ENCODE results near the gene SAP30BP.
A peak's percentile ranks its signal among the peaks of the same experiment; 100 is the strongest.

The SAP30BP gene

DNA sequence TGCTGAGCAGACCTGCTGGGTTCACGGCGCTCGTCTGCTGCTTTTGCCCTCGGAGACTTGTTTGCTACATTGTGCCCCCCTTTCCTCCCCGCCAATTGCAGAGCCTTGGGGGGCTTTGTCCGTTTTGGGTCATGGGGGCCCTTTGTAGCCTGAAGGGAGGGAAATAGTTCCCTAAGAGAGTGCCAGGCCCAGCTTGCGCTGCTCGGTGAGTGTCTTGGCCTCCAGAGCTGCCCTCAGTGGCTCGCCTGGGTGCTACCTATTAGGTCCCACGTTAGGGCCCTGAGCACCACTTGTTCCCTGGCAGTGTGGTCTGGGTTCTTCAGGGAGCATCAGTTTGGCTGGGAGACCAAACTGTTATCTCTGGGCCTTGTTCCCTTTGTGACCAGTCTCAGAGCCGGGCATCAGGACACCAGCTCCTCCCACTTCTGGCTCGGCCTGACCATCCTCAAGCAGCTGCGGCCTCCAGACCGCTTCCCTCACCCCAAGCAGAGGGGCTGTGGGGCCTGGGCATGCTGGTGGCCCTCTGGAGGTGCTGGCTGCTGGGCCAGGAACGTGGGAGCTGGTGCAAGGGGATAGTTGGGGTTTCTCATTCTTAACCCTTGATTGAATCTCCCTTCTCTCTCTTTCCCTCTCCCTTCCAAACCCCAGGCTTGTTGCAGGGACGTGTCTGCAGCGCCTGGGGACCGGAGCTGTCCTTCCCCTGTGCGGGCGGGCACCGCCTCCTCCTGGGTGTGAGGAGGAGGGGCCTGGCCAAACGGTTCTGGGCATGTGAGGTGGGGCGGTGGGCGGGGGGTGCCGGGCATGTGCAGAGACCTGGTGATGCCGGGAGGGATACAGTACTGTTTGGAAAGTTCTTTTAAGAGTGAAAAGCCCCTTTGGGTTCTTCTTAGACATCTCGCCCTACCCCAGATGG is 38.1 kb downstream of the SAP30BP start:
- Histone ChIP-seq H3K4me1 (ENCODE audit: control insufficient read depth, insufficient read depth, low read length, poor library complexity, severe bottlenecking) (no peaks in the 10 kb centered on the region), H3K4me3 (ENCODE audit: insufficient read depth, low read depth, low read length, poor library complexity, severe bottlenecking) (no peak overlapping the region), H3K27ac (ENCODE audit: insufficient read depth, low read length, poor library complexity, severe bottlenecking) (no peak overlapping the region), H3K36me3 (ENCODE audit: control insufficient read depth, insufficient read depth, low read length) (peaks cover 73% of the 10 kb centered on the region), H3K9me3 (ENCODE audit: control insufficient read depth, low read length) (no peaks in the 10 kb centered on the region), H3K27me3 (replicated peaks; ENCODE audit: control insufficient read depth, insufficient read depth, low read length, poor library complexity, severe bottlenecking) (no peaks in the 10 kb centered on the region)
- no peak for DNase-seq

DNA sequence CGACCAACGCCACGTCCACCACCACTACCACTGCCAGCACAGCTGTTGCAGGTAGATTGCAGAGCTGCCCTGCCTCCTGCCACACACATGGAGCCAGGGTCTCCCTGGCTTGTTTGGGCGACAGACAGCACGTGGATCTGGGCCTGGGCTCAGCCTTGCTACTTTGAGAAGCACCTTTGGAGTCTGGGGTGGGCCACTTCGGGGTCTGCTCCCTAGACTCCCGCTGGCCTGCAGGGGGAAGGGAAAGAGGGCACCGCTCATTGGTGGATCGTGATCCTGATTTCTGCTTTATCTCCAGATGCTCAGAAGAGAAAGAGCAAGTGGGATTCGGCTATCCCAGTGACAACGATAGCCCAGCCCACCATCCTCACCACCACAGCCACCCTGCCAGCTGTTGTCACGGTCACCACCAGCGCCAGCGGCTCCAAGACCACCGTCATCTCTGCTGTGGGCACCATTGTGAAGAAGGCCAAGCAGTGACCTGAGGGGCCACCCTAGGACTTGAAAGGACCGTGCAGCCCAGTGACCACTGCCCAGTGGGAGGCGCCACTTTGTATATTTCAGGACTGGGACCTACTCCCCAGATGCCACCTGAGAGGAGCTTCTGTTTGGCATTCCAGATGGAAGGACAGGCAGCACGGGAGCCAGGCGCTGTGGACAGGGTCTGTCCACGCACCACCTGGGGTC is 39.0 kb downstream of the SAP30BP start:
- Histone ChIP-seq H3K36me3 (ENCODE audit: control insufficient read depth, insufficient read depth, low read length) (peaks cover 64% of the 10 kb centered on the region), H3K9me3 (ENCODE audit: control insufficient read depth, low read length) (no peaks in the 10 kb centered on the region), H3K27me3 (replicated peaks; ENCODE audit: control insufficient read depth, insufficient read depth, low read length, poor library complexity, severe bottlenecking) (no peaks in the 10 kb centered on the region), H3K4me1 (ENCODE audit: control insufficient read depth, insufficient read depth, low read length, poor library complexity, severe bottlenecking) (no peaks in the 10 kb centered on the region), H3K27ac (ENCODE audit: insufficient read depth, low read length, poor library complexity, severe bottlenecking) (no peak overlapping the region), H3K4me3 (ENCODE audit: insufficient read depth, low read depth, low read length, poor library complexity, severe bottlenecking) (no peak overlapping the region)
- no peak for DNase-seq

DNA sequence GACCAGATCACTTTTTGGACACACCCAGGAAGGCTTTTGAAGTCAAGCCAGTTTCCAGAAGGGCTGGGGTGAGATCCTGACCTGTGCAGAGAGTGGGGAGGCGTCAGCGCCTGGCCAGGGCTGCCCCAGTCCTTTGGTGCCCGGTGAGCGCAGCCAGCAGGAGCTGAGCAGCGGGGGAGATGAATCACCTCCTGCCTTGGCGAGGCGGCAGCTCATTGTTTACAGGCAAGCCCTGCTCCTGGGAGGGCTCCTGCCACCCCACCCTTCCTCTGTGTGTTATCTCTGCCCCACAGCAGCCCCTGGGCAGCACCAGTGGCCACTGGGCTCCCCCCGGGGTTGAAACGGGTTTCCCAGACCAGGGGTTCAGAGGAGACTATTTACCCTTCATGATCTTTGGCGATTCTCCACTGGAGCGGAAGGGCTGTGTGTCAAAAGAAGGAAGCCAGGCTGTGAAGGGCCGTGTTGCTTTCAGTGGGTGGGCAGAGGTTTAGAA is 40.0 kb downstream of the SAP30BP start:
- no peak for DNase-seq
- H3K9me3 ChIP-seq (ENCODE audit: control insufficient read depth, low read length), result no peaks in the 10 kb centered on the region
- H3K27me3 ChIP-seq (replicated peaks; ENCODE audit: control insufficient read depth, insufficient read depth, low read length, poor library complexity, severe bottlenecking), result no peaks in the 10 kb centered on the region
- H3K4me1 ChIP-seq (ENCODE audit: control insufficient read depth, insufficient read depth, low read length, poor library complexity, severe bottlenecking), result no peaks in the 10 kb centered on the region
- peaks cover 55% of the 10 kb centered on the region for H3K36me3 ChIP-seq (ENCODE audit: control insufficient read depth, insufficient read depth, low read length)
- no peak overlapping the region for H3K4me3 ChIP-seq (ENCODE audit: insufficient read depth, low read depth, low read length, poor library complexity, severe bottlenecking)
- H3K27ac ChIP-seq (ENCODE audit: insufficient read depth, low read length, poor library complexity, severe bottlenecking), result no peak overlapping the region

DNA sequence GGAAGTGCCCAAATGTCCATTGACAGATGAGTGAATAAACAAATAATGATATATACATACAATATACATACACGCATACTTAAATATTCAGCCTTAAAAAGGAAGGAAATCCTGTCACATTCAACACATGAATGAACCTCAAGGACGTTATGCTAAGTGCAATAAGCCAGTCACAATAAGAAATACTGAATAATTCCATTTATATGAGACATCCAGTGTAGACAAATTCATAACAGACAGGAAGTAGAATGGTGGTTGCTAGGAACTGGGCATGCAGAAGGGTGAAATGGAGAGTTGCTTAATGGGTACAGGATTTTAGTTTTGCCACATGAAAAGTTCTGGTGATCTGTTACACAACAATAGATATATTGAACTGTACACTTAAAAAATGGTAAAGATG is 45.3 kb downstream of the SAP30BP start:
- no peaks in the 10 kb centered on the region for H3K27me3 ChIP-seq (replicated peaks; ENCODE audit: control insufficient read depth, insufficient read depth, low read length, poor library complexity, severe bottlenecking)
- no peak overlapping the region for H3K27ac ChIP-seq (ENCODE audit: insufficient read depth, low read length, poor library complexity, severe bottlenecking)
- H3K9me3 ChIP-seq (ENCODE audit: control insufficient read depth, low read length), result no peaks in the 10 kb centered on the region

DNA sequence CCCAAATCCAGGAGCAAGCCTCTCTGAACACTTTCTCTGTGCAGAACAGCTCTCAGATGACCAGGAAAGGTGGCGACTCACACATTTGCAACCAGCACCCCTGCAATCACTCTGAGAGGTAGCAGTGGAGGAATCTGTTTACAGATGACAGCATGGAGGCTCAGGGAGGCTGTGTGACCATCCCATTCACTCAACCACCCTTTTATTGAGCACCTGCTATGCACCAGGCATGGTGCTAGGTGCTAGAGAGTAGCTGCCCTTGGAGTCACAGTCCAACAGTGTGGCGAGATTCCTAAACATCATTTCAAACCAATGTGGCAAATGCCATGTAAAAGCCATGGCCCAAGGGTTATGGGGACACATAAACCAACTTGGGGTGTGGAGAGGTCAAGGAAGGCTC is 52.6 kb downstream of the SAP30BP start:
- Histone ChIP-seq H3K4me1 (ENCODE audit: control insufficient read depth, insufficient read depth, low read length, poor library complexity, severe bottlenecking) (peaks cover 2% of the 10 kb centered on the region), H3K36me3 (ENCODE audit: control insufficient read depth, insufficient read depth, low read length) (no peaks in the 10 kb centered on the region), H3K27me3 (replicated peaks; ENCODE audit: control insufficient read depth, insufficient read depth, low read length, poor library complexity, severe bottlenecking) (no peaks in the 10 kb centered on the region), H3K27ac (ENCODE audit: insufficient read depth, low read length, poor library complexity, severe bottlenecking) (no peak overlapping the region), H3K9me3 (ENCODE audit: control insufficient read depth, low read length) (no peaks in the 10 kb centered on the region), H3K4me3 (ENCODE audit: insufficient read depth, low read depth, low read length, poor library complexity, severe bottlenecking) (no peak overlapping the region)
- DNase-seq, result no peak

More for the DNA sequence above, 45.3 kb downstream of the SAP30BP start:
- Histone ChIP-seq H3K4me1 (ENCODE audit: control insufficient read depth, insufficient read depth, low read length, poor library complexity, severe bottlenecking) (no peaks in the 10 kb centered on the region), H3K4me3 (ENCODE audit: insufficient read depth, low read depth, low read length, poor library complexity, severe bottlenecking) (no peak overlapping the region), H3K36me3 (ENCODE audit: control insufficient read depth, insufficient read depth, low read length) (peaks cover 2% of the 10 kb centered on the region)
- no peak for DNase-seq

DNA sequence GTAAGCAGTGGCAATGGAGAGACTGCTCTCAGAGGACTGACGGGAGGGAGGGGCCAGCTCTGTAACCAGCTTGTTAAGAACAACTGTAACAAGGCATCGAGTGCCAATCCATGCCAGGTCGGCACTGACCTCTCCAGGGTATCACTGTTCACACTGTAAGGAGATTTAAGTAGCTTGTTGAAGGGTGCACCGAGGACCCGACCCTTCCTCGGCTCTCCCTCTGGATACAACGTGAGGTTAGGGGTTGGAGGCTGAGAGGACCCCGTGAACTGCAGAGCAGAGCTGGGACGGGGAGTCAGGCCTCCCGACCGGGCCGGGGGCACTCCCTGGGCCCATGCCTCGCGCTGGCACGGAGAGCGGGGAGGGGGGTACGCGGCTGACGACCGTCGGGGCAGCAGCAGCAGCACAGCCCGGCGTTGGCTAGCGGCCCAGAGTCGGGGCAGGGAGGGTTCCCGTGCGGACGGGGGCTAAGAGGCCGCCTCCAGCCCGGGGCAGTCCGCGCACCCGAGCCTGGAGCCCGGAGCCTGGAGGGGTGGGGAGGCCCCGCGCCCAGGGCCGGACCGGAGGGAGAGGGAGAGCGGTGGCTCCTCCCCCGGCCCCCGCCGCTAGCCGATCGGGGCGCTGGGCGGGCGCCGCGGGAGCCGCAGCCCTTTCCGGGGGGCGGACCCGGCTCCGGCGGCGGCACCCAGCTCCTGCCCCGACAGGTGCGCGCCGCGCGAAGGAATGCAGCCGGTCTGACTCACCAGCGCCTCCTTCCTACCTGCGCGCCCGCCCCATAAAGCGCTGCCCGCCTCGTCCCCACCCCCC is 53.7 kb downstream of the SAP30BP start, which contains the start of gene ITGB4:
ITGB4 (plus strand) TSS at position 804 of the 807 bp plus-strand sequence. CDS start 3,245 bp downstream, outside the sequence.
- Histone ChIP-seq H3K27me3 (replicated peaks; ENCODE audit: control insufficient read depth, insufficient read depth, low read length, poor library complexity, severe bottlenecking) (no peaks in the 10 kb centered on the region), H3K9me3 (ENCODE audit: control insufficient read depth, low read length) (no peaks in the 10 kb centered on the region), H3K36me3 (ENCODE audit: control insufficient read depth, insufficient read depth, low read length) (no peaks in the 10 kb centered on the region), H3K4me1 (ENCODE audit: control insufficient read depth, insufficient read depth, low read length, poor library complexity, severe bottlenecking) (peaks cover 2% of the 10 kb centered on the region), H3K27ac (ENCODE audit: insufficient read depth, low read length, poor library complexity, severe bottlenecking) (no peak within 1 kb of the TSS), H3K4me3 (ENCODE audit: insufficient read depth, low read depth, low read length, poor library complexity, severe bottlenecking) (peak within 1 kb of the TSS; percentile 34)
- DNase-seq, result peak; percentile 46 to 57 (median 54)

DNA sequence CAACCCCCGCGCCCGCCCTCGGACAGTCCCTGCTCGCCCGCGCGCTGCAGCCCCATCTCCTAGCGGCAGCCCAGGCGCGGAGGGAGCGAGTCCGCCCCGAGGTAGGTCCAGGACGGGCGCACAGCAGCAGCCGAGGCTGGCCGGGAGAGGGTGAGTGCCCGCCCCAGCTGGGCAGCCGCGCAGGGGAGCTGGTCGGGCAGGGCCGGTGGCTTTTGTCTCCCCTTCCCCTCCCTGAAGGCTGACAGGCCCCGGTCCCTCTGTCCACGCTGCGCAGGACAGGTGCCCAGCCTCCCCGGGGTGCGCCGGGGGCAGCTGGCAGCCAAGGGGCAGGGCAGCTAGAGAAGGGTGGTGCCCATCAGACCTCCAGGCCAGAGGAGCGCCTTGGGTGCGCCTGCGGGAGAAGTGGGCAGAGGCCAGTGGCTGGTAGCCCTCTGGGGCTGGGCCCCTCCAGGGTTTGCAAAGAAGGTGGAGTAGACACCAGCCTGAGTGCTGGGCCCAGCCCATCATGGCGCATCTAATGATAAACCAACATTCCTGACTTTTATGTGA is 54.4 kb downstream of the SAP30BP start:
- no peak overlapping the region for H3K4me3 ChIP-seq (ENCODE audit: insufficient read depth, low read depth, low read length, poor library complexity, severe bottlenecking)
- peaks cover 2% of the 10 kb centered on the region for H3K4me1 ChIP-seq (ENCODE audit: control insufficient read depth, insufficient read depth, low read length, poor library complexity, severe bottlenecking)
- H3K9me3 ChIP-seq (ENCODE audit: control insufficient read depth, low read length), result no peaks in the 10 kb centered on the region
- no peaks in the 10 kb centered on the region for H3K27me3 ChIP-seq (replicated peaks; ENCODE audit: control insufficient read depth, insufficient read depth, low read length, poor library complexity, severe bottlenecking)
- H3K36me3 ChIP-seq (ENCODE audit: control insufficient read depth, insufficient read depth, low read length), result no peaks in the 10 kb centered on the region
- DNase-seq, result no peak
- H3K27ac ChIP-seq (ENCODE audit: insufficient read depth, low read length, poor library complexity, severe bottlenecking), result no peak overlapping the region

DNA sequence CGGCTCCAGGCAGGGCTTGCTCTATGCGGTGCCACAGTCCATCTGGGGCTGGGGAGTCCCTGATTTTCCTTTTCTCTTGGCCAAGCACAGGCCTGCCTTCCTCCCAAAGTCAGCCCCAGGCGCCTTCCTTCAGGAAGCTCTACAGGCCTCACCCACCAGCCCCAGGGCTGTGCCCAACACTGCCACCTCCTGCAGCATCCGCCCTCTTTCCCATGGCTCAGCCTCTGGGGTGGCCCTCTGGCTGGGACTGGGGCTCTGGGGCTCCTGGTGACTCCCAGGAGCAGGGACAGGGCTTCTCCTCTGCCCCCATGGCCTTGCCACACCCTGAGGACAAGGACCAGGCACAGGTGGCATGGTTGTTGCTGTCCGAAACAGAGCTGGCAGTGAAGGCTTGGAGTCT is 54.9 kb downstream of the SAP30BP start:
- Histone ChIP-seq H3K27me3 (replicated peaks; ENCODE audit: control insufficient read depth, insufficient read depth, low read length, poor library complexity, severe bottlenecking) (no peaks in the 10 kb centered on the region), H3K27ac (ENCODE audit: insufficient read depth, low read length, poor library complexity, severe bottlenecking) (no peak overlapping the region), H3K4me3 (ENCODE audit: insufficient read depth, low read depth, low read length, poor library complexity, severe bottlenecking) (no peak overlapping the region), H3K36me3 (ENCODE audit: control insufficient read depth, insufficient read depth, low read length) (no peaks in the 10 kb centered on the region), H3K4me1 (ENCODE audit: control insufficient read depth, insufficient read depth, low read length, poor library complexity, severe bottlenecking) (peaks cover 2% of the 10 kb centered on the region), H3K9me3 (ENCODE audit: control insufficient read depth, low read length) (no peaks in the 10 kb centered on the region)
- no peak for DNase-seq

DNA sequence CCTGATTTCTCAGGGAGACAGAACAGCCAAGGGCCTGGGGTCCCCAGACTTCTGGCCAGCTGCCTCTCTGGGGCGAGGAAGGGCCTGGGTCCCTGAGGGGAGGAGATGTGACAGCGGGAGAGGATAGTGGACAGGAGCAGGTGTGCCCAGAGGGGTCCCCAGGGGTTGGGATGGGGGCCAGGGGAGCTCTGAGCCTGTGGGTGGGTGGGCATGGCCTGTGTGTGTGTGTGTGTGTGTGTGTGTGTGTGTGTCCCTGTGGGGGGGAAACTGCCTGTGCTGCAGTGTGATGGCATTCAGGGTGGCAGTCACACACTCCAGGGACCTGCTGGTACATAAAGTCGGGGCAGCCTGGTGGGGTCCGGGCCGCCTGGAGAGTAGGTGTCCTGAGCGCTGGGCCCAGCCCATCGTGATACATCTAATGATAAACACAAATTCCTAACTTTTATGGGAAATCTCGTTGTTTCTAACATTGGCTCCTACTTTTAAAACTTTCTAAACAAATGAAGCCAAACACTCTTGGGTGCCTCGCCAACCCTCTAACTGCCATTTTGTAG is 55.5 kb downstream of the SAP30BP start:
- Histone ChIP-seq H3K27me3 (replicated peaks; ENCODE audit: control insufficient read depth, insufficient read depth, low read length, poor library complexity, severe bottlenecking) (no peaks in the 10 kb centered on the region), H3K27ac (ENCODE audit: insufficient read depth, low read length, poor library complexity, severe bottlenecking) (no peak overlapping the region), H3K9me3 (ENCODE audit: control insufficient read depth, low read length) (no peaks in the 10 kb centered on the region), H3K4me1 (ENCODE audit: control insufficient read depth, insufficient read depth, low read length, poor library complexity, severe bottlenecking) (peaks cover 2% of the 10 kb centered on the region), H3K4me3 (ENCODE audit: insufficient read depth, low read depth, low read length, poor library complexity, severe bottlenecking) (no peak overlapping the region), H3K36me3 (ENCODE audit: control insufficient read depth, insufficient read depth, low read length) (no peaks in the 10 kb centered on the region)
- no peak for DNase-seq
